Pulmonary artery endothelial cell (primary cell): ENCODE results near the gene ZNF394. TPM values are rescaled to one million over a fixed set of nuclear protein-coding genes. Genes with fewer than 3 reads are reported as not detected.
"Not testable (repeated sequence)": the region's sequence is repeated elsewhere in the genome, so short reads cannot be mapped to it uniquely, and the experiment has no call there.

ENCODE experiments used
- DNase-seq: peaks from one replicate; pipeline ENCODE4 v3.0.0-alpha.2; 2011; ENCODE audit warnings: low read depth, low spot score
- total RNA-seq: library from RNA; depleted of rRNA; stranded (reverse); fragments of >200 nt; gene quantifications from 2 replicates; pipeline ENCODE4 v1.2.3, GENCODE V29; 2014

Gene ZNF394
- 27.0 and 31.3 TPM in 2 replicates for total RNA-seq

- DNase-seq, result peak; percentile 58
Observed at GRCh38 chr7:99499721-99500636, at the start of gene ZNF394. TSS of gene ZNF394 (minus strand) at chr7:99500281. CDS start at chr7:99500093, 188 bp downstream.

DNA sequence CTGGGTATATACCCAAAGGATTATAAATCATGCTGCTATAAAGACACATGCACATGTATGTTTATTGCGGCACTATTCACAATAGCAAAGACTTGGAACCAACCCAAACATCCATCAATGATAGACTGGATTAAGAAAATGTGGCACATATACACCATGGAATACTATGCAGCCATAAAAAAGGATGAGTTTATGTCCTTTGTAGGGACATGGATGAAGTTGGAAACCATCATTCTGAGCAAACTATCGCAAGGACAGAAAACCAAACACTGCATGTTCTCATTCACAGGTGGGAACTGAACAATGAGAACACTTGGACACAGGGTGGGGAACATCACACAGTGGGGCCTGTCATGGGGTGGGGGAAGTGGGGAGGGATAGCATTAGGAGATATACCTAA is 49.5 kb upstream of the ZNF394 start:
- DNase-seq, result not testable (repeated sequence)

DNA sequence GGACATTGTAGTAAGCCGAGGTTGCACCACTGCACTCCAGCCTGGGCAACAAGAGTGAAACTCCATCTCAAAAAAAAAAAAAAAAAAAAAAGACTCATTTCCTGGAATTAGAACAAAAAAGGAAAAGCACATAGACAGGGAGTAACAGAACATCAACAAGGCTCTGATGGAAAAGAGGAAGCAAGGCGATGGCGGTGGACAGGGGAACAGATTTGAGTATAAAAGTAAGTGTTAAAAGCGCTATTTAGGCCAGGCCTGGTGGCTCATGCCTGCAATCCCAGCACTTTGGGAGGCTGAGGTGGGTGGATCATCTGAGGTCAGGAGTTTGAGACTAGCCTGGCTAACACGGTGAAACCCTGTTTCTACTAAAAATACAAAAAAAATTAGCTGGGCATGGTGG is 45.2 kb upstream of the ZNF394 start:
- DNase-seq, result not testable (repeated sequence)

GRCh38 chr7:99543916-99544315 is 43.8 kb upstream of the ZNF394 start:
- DNase-seq, result no peak

- no peak for DNase-seq
Observed at GRCh38 chr7:99543081-99543671, 43.1 kb upstream of the ZNF394 start.

GRCh38 chr7:99541212-99541611 is 41.1 kb upstream of the ZNF394 start:
- DNase-seq, result no peak

GRCh38 chr7:99540542-99540941 is 40.5 kb upstream of the ZNF394 start:
- no peak for DNase-seq

DNA sequence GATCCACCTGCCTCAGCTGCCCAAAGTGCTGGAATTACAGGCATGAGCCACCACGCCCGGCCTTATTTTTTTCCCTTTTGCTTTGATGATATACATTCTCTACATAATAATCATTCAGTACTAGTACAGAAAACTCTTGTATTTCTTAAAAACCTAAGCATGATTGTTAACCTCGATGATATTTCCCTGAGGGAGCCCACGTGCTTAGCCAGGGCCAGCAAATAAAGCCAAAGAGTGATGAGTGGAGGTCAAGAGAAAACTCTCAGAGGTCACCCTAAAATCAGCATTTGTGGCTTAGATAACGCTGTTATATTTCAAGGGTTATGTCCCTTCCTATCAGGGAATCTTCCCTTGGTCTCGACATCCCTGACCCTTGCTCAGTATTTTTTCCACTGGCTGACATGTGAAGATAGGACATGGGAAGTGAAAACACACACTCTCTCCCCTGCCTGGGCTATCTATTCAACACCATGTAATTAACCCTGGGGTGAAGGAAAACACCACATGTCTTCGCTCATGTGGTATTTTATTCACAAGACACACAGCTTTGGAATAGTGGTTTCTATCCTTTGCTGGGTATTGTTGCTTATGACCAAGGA is 39.2 kb upstream of the ZNF394 start:
- no peak for DNase-seq

- DNase-seq, result no peak
Observed at GRCh38 chr7:99535667-99536066, 35.6 kb upstream of the ZNF394 start.

GRCh38 chr7:99531354-99531765 is 31.3 kb upstream of the ZNF394 start:
- no peak for DNase-seq

DNA sequence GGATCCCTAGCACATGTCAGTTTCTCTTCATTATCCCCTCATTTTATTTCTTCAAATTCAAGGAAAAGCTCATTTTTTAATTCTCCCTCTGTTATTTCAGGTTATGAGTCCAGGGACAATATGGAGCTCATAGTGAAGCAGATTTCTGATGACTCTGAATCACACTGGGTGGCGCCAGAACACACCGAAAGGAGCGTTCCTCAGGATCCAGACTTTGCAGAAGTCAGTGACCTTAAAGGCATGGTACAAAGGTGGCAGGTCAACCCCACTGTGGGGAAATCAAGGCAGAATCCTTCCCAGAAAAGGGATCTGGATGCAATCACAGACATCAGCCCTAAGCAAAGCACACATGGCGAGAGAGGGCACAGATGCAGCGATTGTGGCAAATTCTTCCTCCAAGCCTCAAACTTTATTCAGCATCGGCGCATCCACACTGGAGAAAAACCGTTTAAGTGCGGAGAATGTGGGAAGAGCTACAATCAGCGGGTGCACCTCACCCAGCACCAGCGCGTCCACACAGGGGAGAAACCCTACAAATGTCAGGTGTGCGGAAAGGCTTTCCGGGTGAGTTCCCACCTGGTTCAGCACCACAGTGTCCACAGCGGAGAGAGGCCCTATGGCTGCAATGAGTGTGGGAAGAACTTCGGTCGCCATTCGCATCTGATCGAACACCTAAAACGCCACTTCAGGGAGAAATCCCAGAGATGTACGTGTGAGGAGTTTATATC is 25.8 kb upstream of the ZNF394 start:
- no peak for DNase-seq

GRCh38 chr7:99521399-99521798 is 21.3 kb upstream of the ZNF394 start:
- no peak for DNase-seq

DNA sequence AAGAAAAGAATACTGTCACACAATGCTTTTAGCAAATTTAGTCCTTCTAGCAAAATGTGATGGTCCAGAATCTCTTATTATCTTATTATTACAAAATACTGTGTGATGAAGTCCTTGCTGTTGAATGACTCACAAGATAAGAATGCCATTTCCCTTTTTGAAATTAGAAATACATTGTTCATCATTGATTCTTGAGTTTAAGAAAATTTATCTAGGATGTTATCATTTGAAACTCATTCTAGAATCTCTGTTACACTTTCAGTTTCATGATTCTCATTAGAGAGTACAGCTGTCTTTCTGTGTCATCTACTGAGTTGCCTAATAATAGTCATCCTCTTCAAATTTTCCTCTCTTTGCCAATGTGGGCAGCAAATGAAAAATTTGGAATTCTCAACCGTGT is 14.0 kb upstream of the ZNF394 start:
- no peak for DNase-seq

- DNase-seq, result no peak
Observed at GRCh38 chr7:99505324-99505662, 5.2 kb upstream of the ZNF394 start.

GRCh38 chr7:99504603-99505323 is 4.7 kb upstream of the ZNF394 start, which contains the start of gene ZKSCAN5:
TSS of gene ZKSCAN5 (plus strand) at chr7:99504662. CDS start at chr7:99506045, 1,383 bp downstream.
- peak; percentile 90 for DNase-seq

DNA sequence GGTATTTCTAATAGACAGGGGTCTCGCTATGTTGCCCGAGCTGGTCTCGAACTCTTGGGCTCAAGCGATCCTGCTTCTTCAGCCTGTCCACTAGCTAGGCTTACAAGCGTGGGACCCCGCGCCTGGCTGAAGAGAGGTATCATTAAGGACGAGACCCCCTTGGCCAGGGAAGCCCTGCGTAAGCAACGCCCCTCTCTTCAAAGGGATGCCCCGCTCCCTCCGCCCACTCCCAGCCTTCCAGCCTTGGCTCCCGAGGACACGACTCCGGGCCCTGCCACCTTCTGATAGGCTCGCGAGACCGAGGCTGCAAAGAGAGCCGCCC is 4.2 kb upstream of the ZNF394 start:
- DNase-seq, result no peak

DNA sequence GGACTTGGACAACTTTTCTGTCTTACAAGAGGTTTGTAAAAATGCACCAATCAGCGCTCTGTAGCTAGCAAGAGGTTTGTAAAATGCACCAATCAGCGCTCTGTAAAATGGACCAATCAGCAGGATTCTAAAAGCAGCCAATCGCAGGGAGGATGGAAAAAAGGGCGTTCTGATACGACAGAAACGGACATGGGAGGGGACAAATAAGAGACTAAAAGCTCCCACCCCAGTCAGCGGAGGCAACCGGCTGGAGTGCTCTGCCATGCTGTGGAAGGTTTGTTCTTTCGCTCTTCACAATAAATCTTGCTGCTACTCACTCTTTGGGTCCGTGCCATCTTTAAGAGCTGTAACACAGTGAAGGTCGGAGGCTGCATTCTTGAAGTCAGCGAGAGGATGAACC is 1.2 kb upstream of the ZNF394 start:
- not testable (repeated sequence) for DNase-seq

GRCh38 chr7:99500637-99501009 is 542 bp upstream of the ZNF394 start:
- no peak for DNase-seq

DNA sequence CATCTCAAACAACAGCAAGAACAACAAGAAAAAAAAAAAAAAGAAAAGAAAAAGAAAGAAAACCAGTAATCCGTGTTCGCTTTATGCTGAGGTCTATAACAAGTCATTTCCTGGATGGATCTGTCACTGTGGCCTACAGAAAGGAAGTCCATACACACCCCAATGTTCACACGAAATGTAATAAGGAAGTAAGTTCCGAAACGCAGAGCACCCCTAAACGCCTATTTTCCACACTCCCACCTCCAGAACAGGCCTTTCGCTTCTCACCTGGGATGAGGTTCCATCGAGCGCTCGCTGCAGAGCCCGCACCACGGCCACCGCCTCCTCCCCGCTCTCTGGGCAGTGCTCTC is 735 bp downstream of the ZNF394 start:
- DNase-seq, result no peak

- no peak for DNase-seq
Observed at GRCh38 chr7:99498546-99498944, 1.5 kb downstream of the ZNF394 start.

DNA sequence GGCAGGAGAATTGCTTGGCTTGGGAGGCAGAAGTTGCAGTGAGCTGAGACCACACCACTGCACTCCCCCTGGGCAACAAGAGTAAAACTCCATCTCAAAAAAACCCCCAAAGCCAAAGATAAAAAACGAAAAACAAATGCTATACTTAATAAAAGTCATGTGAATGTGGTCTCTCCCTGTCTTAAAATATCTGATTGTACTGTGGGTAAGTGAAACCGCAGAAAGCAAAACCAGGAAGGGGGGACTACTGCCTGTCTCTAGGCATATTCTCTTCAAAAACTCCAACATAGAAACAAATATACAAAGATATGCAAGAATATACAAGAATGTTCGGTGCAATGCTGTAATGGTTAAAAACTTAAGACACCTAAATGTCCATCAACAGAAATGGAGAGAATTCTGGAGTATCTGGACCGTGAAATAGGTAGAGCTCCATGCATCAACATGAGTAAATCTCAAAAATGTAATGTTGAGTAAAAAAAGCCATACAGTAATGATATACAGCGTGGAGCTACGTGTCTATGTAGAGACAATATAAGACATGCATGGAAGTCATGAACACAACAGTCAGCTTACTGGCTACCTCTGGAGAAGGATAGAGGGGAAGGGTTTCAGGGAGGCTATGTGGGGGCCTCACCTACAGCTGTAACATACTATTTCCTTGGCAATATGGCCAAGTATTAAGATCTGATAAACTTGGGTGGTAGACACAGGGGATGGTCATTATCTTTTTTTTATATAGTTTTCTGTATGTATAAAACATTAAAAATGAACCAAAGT is 2.1 kb downstream of the ZNF394 start:
- no peak for DNase-seq
